ENCODE measurements around the gene SENP3.

The SENP3 gene

DNA sequence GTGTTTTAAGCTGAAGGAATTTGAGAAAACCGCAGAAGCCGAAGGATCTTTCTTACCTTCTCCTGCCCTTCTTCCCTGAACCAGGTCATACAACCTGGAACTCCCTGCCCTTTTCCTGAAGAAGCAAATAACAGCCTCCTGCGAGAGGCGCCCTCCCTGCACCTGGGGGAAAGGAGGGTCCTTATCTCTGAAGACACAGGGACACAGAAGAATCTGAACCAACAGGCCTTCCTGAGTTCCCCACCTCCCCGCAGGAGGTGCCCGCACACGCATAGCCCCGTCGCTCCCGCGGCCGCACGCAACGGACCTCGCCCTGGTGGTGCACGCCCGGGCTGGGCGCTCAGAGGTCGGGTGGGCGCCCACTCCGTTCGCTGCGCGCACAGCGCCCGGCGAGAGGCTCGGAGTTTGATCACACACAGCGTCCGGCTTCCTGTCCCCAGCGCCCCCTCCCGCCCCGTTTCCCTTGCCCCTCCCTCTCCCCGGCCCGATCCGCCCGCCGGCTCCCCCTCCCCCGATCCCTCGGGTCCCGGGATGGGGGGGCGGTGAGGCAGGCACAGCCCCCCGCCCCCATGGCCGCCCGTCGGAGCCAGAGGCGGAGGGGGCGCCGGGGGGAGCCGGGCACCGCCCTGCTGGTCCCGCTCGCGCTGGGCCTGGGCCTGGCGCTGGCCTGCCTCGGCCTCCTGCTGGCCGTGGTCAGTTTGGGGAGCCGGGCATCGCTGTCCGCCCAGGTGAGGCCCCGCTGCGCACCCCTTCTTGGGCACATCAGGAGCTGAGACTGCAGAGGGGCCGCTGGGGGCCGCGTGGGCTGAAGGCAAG, 12.9 kb upstream of the SENP3 start, which contains the start of gene TNFSF12:
TNFSF12 (plus strand) TSS at position 474 of the 816 bp plus-strand sequence; CDS start at position 570, 96 bp downstream.
- DNase-seq (ENCODE audit: low read depth, low spot score) = no peak
- TF ChIP-seq, protein P1, sequence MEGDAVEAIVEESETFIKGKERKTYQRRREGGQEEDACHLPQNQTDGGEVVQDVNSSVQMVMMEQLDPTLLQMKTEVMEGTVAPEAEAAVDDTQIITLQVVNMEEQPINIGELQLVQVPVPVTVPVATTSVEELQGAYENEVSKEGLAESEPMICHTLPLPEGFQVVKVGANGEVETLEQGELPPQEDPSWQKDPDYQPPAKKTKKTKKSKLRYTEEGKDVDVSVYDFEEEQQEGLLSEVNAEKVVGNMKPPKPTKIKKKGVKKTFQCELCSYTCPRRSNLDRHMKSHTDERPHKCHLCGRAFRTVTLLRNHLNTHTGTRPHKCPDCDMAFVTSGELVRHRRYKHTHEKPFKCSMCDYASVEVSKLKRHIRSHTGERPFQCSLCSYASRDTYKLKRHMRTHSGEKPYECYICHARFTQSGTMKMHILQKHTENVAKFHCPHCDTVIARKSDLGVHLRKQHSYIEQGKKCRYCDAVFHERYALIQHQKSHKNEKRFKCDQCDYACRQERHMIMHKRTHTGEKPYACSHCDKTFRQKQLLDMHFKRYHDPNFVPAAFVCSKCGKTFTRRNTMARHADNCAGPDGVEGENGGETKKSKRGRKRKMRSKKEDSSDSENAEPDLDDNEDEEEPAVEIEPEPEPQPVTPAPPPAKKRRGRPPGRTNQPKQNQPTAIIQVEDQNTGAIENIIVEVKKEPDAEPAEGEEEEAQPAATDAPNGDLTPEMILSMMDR (IDR thresholded peaks at IDR 0.05; ENCODE audit: low read depth, low read length) = peak; percentile 18
- in situ Hi-C loops (cut with HindIII; ENCODE audit: low sequenced_read_pairs) = no loop called here
- H3K4me3 ChIP-seq (ENCODE audit: low read depth, low read length) = peak within 1 kb of the TSS; percentile 57

DNA sequence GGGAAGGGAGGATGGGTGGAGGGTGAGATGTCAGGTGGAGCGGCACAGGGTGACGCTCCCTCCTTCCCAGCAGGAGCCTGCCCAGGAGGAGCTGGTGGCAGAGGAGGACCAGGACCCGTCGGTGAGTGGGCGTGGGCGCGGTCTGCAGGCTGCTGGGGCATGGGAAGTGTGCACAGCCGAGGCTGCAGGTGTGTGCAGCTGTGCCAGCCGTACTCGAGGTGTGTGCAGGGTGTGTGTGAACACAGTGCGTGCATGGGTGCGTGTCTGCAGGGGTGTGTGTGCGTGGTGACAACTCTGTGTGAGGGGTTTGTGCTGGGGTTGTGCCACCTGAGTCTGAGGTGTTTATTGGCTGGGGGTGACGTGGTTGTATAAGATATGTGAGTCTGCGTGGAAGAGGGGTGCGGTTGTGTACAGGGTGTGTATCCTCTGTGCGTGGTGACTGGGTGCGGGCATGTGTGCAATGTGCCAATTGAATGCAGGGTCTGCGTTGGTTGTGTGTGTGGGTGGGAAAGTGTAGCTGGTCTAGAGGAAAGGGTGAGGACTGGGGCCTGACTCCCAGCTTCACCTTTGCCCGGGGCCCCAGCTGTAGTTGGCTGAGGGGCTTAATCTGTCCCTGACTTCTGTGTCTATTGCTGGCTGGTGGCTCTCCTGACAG, 12.2 kb upstream of the SENP3 start:
- peak overlapping the region; percentile 57 for H3K4me3 ChIP-seq (ENCODE audit: low read depth, low read length)
- TF ChIP-seq, protein P1 (IDR thresholded peaks at IDR 0.05; ENCODE audit: low read depth, low read length) = no peak
- no peak for DNase-seq (ENCODE audit: low read depth, low spot score)
- in situ Hi-C loops (cut with HindIII; ENCODE audit: low sequenced_read_pairs) = no loop called here

DNA sequence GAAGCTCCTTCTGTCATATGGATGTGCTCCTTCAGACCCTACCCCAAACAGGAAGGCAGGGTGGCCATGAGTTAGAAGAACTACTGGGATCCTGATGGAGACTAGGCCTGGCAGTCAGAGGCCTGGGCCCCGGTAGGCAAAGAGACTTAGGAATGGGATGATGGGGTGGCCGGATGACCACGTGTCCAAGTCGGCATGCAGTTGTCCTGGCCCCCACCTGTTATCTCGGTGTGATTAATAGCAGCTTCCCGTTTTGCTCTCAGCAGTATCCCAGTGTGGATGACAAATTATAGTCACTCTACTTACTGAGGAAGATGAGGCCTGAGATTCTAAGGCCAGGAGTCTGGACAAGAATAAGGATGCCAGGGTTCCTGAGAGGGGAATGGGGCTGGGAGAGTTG, 11.4 kb upstream of the SENP3 start:
- TF ChIP-seq, protein P1 (IDR thresholded peaks at IDR 0.05; ENCODE audit: low read depth, low read length) = no peak
- in situ Hi-C loops (cut with HindIII; ENCODE audit: low sequenced_read_pairs) = no loop called here
- no peak for DNase-seq (ENCODE audit: low read depth, low spot score)
- no peak overlapping the region for H3K4me3 ChIP-seq (ENCODE audit: low read depth, low read length)

DNA sequence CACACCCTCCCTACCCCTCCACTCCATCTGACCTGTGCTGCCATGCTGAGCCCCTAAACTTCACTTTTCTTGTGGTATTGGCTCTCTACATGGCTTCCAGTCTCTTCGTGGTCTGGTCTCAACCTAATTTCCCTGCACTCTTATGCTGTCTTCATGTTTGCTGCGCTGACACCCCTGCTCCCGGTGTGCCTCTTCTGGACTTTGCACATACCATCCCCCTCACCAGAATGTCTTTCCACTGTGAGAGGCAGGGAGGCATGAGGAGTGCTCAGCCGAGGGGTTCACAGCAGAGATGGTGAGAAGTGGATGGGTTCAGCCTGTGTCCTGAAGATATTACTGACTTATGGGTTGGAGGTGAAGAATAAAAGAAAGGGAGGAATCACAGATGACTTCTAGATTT, 10.3 kb upstream of the SENP3 start:
- no peak for DNase-seq (ENCODE audit: low read depth, low spot score)
- H3K4me3 ChIP-seq (ENCODE audit: low read depth, low read length) = no peak overlapping the region
- in situ Hi-C loops (cut with HindIII; ENCODE audit: low sequenced_read_pairs) = no loop called here
- TF ChIP-seq, protein P1 (IDR thresholded peaks at IDR 0.05; ENCODE audit: low read depth, low read length) = no peak

DNA sequence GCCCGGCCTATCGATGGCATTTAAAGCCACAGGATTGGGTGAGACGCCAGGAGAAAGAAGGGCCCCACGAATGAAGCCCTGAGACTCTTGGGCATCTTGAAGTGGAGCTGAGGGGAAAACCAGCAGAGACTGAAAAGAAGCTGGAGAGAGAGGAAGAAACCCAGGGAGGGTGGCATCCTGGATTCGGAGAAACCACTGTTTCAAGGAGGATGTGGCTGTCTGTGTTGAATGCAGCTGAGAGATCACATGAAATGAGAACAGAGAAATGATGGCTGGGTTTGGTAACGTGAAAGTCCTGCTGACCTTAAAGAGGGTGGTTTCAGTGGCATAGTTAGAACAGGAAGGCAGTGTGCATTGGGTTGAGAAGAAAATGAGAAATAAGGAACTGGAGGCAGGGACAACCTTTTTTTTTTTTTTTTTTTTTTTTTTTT, 9.1 kb upstream of the SENP3 start:
- in situ Hi-C loops (cut with HindIII; ENCODE audit: low sequenced_read_pairs) = no loop called here
- TF ChIP-seq, protein P1 (IDR thresholded peaks at IDR 0.05; ENCODE audit: low read depth, low read length) = no peak
- no peak overlapping the region for H3K4me3 ChIP-seq (ENCODE audit: low read depth, low read length)
- DNase-seq (ENCODE audit: low read depth, low spot score) = no peak

DNA sequence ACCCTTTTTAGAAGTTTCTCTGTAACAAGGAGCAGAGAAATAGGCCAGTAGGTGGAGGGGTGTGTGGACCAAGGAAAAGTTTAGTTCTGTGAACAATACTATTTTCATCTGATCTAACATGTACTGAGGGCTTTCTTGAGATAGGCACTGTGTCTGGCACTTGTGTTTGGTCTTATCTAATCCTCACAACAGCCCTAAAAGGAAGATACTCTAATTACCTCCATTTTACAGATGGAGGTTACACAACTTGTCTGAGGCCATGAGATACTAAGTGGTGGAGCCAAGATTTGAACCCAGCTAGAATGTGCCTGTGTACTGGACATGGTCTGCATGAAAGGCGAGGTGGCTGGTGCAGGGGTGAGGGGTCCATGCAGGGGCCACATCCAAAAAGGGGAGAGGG, 8.4 kb upstream of the SENP3 start:
- in situ Hi-C loops (cut with HindIII; ENCODE audit: low sequenced_read_pairs) = no loop called here

More for the DNA sequence above, 8.4 kb upstream of the SENP3 start:
- TF ChIP-seq, protein P1 (IDR thresholded peaks at IDR 0.05; ENCODE audit: low read depth, low read length) = no peak
- no peak overlapping the region for H3K4me3 ChIP-seq (ENCODE audit: low read depth, low read length)
- DNase-seq (ENCODE audit: low read depth, low spot score) = no peak

Data from astrocyte of the spinal cord (primary cell).